Measurements from ENCODE around the gene TPCN1. TPM values are rescaled to one million over a fixed set of nuclear protein-coding genes. Genes with fewer than 3 reads are reported as not detected.

The TPCN1 gene
- polyA plus RNA-seq, 1 of the 3 experiments (the other 2 are of a cell fraction): 15.7 TPM

GRCh38 chr12:113315358-113315757, 94.1 kb downstream of the TPCN1 start:
- POLR2A ChIA-PET: no interaction called here

GRCh38 chr12:113316155-113316554, 94.9 kb downstream of the TPCN1 start:
- no peaks in the 10 kb centered on the region for H3K79me2 ChIP-seq (ENCODE audit: insufficient read depth)
- no peaks in the 10 kb centered on the region for H3K9me3 ChIP-seq
- no peak overlapping the region for H3K4me3 ChIP-seq (ENCODE audit: low read depth in 2 of 2, low read length in 1 of 2)
- no peak for DNase-seq
- ChIA-PET POLR2A (no interaction called here), CTCF (interaction anchor here (1.4 to 2.0 kb wide), 2 partner anchors 43 to 109 kb away, joined by 4 to 5 read pairs; no protein-coding TSS in a partner anchor)
- H4K20me1 ChIP-seq (ENCODE audit: insufficient read depth): no peaks in the 10 kb centered on the region
- H3K27me3 ChIP-seq (ENCODE audit: insufficient read depth): no peaks in the 10 kb centered on the region
- WGBS (ENCODE audit: low lambda C conversion rate): 88% methylated on average over 6 of the region's 7 CpGs
- no peak overlapping the region for H3K9ac ChIP-seq
- no peak overlapping the region for H3K4me2 ChIP-seq
- no peaks in the 10 kb centered on the region for H3K9me2 ChIP-seq
- no peaks in the 10 kb centered on the region for H3K4me1 ChIP-seq (ENCODE audit: control insufficient read depth in 1 of 2, insufficient read depth in 2 of 2, low read depth in 1 of 2, low read length in 1 of 2)
- H3K36me3 ChIP-seq (replicated peaks in 1 of 2; ENCODE audit: control insufficient read depth in 1 of 2, insufficient read depth in 2 of 2, low read length in 1 of 2): peaks cover 0 to 12% of the 10 kb centered on the region in 2 experiments
- no peak overlapping the region for H2AFZ ChIP-seq (ENCODE audit: low read depth)
- TF ChIP-seq, protein P1, sequence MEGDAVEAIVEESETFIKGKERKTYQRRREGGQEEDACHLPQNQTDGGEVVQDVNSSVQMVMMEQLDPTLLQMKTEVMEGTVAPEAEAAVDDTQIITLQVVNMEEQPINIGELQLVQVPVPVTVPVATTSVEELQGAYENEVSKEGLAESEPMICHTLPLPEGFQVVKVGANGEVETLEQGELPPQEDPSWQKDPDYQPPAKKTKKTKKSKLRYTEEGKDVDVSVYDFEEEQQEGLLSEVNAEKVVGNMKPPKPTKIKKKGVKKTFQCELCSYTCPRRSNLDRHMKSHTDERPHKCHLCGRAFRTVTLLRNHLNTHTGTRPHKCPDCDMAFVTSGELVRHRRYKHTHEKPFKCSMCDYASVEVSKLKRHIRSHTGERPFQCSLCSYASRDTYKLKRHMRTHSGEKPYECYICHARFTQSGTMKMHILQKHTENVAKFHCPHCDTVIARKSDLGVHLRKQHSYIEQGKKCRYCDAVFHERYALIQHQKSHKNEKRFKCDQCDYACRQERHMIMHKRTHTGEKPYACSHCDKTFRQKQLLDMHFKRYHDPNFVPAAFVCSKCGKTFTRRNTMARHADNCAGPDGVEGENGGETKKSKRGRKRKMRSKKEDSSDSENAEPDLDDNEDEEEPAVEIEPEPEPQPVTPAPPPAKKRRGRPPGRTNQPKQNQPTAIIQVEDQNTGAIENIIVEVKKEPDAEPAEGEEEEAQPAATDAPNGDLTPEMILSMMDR (IDR thresholded peaks at IDR 0.05): peak; percentile 34
- no peak for TF ChIP-seq SIN3A (IDR thresholded peaks at IDR 0.05; ENCODE audit: borderline replicate concordance, low read depth, low read length)
- H3F3A ChIP-seq (replicated peaks; ENCODE audit: insufficient read depth): peaks cover 6% of the 10 kb centered on the region
- H3K27ac ChIP-seq (ENCODE audit: low read depth in 2 of 2, low read length in 1 of 2): no peak overlapping the region

More at GRCh38 chr12:113315358-113315757, 94.1 kb downstream of the TPCN1 start:
- peaks cover 0 to 12% of the 10 kb centered on the region in 2 experiments for H3K36me3 ChIP-seq (replicated peaks in 1 of 2; ENCODE audit: control insufficient read depth in 1 of 2, insufficient read depth in 2 of 2, low read length in 1 of 2)
- no peak for DNase-seq
- peaks cover 6% of the 10 kb centered on the region for H3F3A ChIP-seq (replicated peaks; ENCODE audit: insufficient read depth)
- H2AFZ ChIP-seq (ENCODE audit: low read depth): no peak overlapping the region
- no peak overlapping the region for H3K9ac ChIP-seq
- CTCF ChIA-PET: interaction anchor here (0.9 to 2.0 kb wide), 3 partner anchors 44 to 118 kb away, joined by 3 to 5 read pairs (median 4); no protein-coding TSS in a partner anchor
- no peak overlapping the region for H3K27ac ChIP-seq (ENCODE audit: low read depth in 2 of 2, low read length in 1 of 2)
- no peak overlapping the region for H3K4me2 ChIP-seq
- no peaks in the 10 kb centered on the region for H3K9me3 ChIP-seq
- no peaks in the 10 kb centered on the region for H4K20me1 ChIP-seq (ENCODE audit: insufficient read depth)
- no peaks in the 10 kb centered on the region for H3K27me3 ChIP-seq (ENCODE audit: insufficient read depth)
- no peaks in the 10 kb centered on the region for H3K79me2 ChIP-seq (ENCODE audit: insufficient read depth)
- no peaks in the 10 kb centered on the region for H3K9me2 ChIP-seq
- no peak overlapping the region for H3K4me3 ChIP-seq (ENCODE audit: low read depth in 2 of 2, low read length in 1 of 2)
- no peaks in the 10 kb centered on the region for H3K4me1 ChIP-seq (ENCODE audit: control insufficient read depth in 1 of 2, insufficient read depth in 2 of 2, low read depth in 1 of 2, low read length in 1 of 2)
- 69% methylated on average over 8 of the region's 9 CpGs for WGBS (ENCODE audit: low lambda C conversion rate)
- TF ChIP-seq FOXM1 (IDR thresholded peaks at IDR 0.05; ENCODE audit: low read depth) (no peak), RCOR1 (IDR thresholded peaks at IDR 0.05; ENCODE audit: low read length) (no peak)
- TF ChIP-seq, protein P2, sequence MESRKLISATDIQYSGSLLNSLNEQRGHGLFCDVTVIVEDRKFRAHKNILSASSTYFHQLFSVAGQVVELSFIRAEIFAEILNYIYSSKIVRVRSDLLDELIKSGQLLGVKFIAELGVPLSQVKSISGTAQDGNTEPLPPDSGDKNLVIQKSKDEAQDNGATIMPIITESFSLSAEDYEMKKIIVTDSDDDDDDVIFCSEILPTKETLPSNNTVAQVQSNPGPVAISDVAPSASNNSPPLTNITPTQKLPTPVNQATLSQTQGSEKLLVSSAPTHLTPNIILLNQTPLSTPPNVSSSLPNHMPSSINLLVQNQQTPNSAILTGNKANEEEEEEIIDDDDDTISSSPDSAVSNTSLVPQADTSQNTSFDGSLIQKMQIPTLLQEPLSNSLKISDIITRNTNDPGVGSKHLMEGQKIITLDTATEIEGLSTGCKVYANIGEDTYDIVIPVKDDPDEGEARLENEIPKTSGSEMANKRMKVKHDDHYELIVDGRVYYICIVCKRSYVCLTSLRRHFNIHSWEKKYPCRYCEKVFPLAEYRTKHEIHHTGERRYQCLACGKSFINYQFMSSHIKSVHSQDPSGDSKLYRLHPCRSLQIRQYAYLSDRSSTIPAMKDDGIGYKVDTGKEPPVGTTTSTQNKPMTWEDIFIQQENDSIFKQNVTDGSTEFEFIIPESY (IDR thresholded peaks at IDR 0.05; ENCODE audit: borderline replicate concordance, low read depth): no peak

DNA sequence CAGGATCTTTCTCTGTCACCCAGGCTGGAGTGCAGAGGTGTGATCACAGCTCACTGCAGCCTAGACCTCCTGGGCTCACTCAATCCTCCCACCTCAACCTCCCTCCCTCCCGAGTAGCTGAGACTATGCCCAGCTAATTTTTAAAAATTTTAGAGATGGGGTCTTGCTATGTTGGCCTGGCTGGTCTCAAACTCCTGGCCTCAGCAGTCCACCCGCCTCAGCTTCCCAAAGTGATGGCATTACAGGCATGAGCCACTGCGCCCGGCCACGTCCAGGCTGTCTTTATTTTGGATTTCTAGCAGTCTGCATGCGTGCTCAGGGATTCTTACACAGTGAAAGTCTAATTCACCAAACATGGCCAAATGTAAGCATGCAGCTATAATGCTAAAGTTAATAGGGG, 95.9 kb downstream of the TPCN1 start:
- peaks cover 0 to 15% of the 10 kb centered on the region in 2 experiments for H3K36me3 ChIP-seq (replicated peaks in 1 of 2; ENCODE audit: control insufficient read depth in 1 of 2, insufficient read depth in 2 of 2, low read length in 1 of 2)
- H3K4me3 ChIP-seq (ENCODE audit: low read depth in 2 of 2, low read length in 1 of 2): no peak overlapping the region
- H3K4me1 ChIP-seq (ENCODE audit: control insufficient read depth in 1 of 2, insufficient read depth in 2 of 2, low read depth in 1 of 2, low read length in 1 of 2): no peaks in the 10 kb centered on the region
- no peak for DNase-seq
- H3K9me2 ChIP-seq: no peaks in the 10 kb centered on the region
- H3K27ac ChIP-seq (ENCODE audit: low read depth in 2 of 2, low read length in 1 of 2): no peak overlapping the region
- no peaks in the 10 kb centered on the region for H3K79me2 ChIP-seq (ENCODE audit: insufficient read depth)
- POLR2A ChIA-PET: no interaction called here
- no peak overlapping the region for H3K4me2 ChIP-seq
- no peak overlapping the region for H2AFZ ChIP-seq (ENCODE audit: low read depth)
- H3K27me3 ChIP-seq (ENCODE audit: insufficient read depth): no peaks in the 10 kb centered on the region
- WGBS (ENCODE audit: low lambda C conversion rate): 93% methylated on average over 6 of the region's 6 CpGs
- H3K9ac ChIP-seq: no peak overlapping the region
- no peaks in the 10 kb centered on the region for H4K20me1 ChIP-seq (ENCODE audit: insufficient read depth)
- no peak for TF ChIP-seq SMC3 (IDR thresholded peaks at IDR 0.05; ENCODE audit: low read depth, low read length)
- no peaks in the 10 kb centered on the region for H3K9me3 ChIP-seq
- H3F3A ChIP-seq (replicated peaks; ENCODE audit: insufficient read depth): peaks cover 6% of the 10 kb centered on the region
- CTCF ChIA-PET: interaction anchor here (0.9 to 1.2 kb wide), 2 partner anchors 143 to 145 kb away, joined by 3 to 4 read pairs; no protein-coding TSS in a partner anchor
